SK-N-SH (cell line): ENCODE measurements around the gene GLA. TPM values are rescaled to one million over a fixed set of nuclear protein-coding genes. Genes with fewer than 3 reads are reported as not detected.

Experiments used
- CTCF ChIA-PET: fragments of 300-600, 350-600 bp; formaldehyde crosslinking; extraction: SDS; loops from one replicate; lab custom pipeline; 2021; lab: Yijun Ruan, JAX
- POLR2A ChIA-PET: fragments of 350-600 bp; sonication (Branson Sonifier 250); formaldehyde crosslinking; extraction: SDS; loops from one replicate; lab custom pipeline; 2020; ENCODE audit warnings: antibody characterized with exemption, inconsistent platforms; lab: Yijun Ruan, JAX
- DNase-seq: peaks from one replicate; pipeline ENCODE4 v3.0.0; 2012
- H2AFZ ChIP-seq: fragments of 200-600 bp; sonication (generic); 2 replicates; pipeline ENCODE4 v1.8.1; 2016; ENCODE audit warnings: antibody characterized with exemption, mild to moderate bottlenecking, low read depth
- H3F3A ChIP-seq: fragments of 200-600 bp; sonication (generic); replicated peaks from 2 replicates; pipeline ENCODE3; 2016; ENCODE audit warnings: antibody characterized with exemption, mild to moderate bottlenecking; ENCODE audit not compliant: insufficient read depth
- H3K27ac ChIP-seq, 2 experiments: fragments of 200-500 bp in 1 of 2; fragments of 200-600 bp in 1 of 2; sonication (Bioruptor generic) in 1 of 2; sonication (generic), shearing (Covaris generic) in 1 of 2; 2 replicates each; pipeline versions ENCODE4 v1.5.1 to v1.6.1; 2014 to 2016; ENCODE audit warnings: low read depth in 2 of 2, inconsistent platforms in 1 of 2, low read length in 1 of 2, mild to moderate bottlenecking in 1 of 2, mixed read lengths in 1 of 2
- H3K27me3 ChIP-seq: fragments of 200-600 bp; sonication (generic), shearing (Covaris generic); 2 replicates; pipeline ENCODE4 v1.6.1; 2016; ENCODE audit warnings: mixed run types; ENCODE audit not compliant: insufficient read depth
- H3K36me3 ChIP-seq, 2 experiments: fragments of 200-500 bp in 1 of 2; fragments of 200-600 bp in 1 of 2; sonication (Bioruptor generic) in 1 of 2; sonication (generic) in 1 of 2; replicated peaks in 1 of 2; 2 replicates each; pipeline versions ENCODE3 to v1.5.1; 2014 to 2016; ENCODE audit warnings: low read length in 1 of 2, mild to moderate bottlenecking in 1 of 2; ENCODE audit not compliant: insufficient read depth in 2 of 2, control insufficient read depth in 1 of 2
- H3K4me1 ChIP-seq, 2 experiments: fragments of 200-500 bp in 1 of 2; fragments of 200-600 bp in 1 of 2; sonication (Bioruptor generic) in 1 of 2; sonication (generic), shearing (Covaris generic) in 1 of 2; 2 replicates each; pipeline versions ENCODE4 v1.5.1 to v1.6.1; 2014 to 2016; ENCODE audit warnings: low read depth in 1 of 2, low read length in 1 of 2, mixed run types in 1 of 2; ENCODE audit not compliant: insufficient read depth in 2 of 2, control insufficient read depth in 1 of 2
- H3K4me2 ChIP-seq: fragments of 200-600 bp; sonication (generic), shearing (Covaris generic); 2 replicates; pipeline ENCODE4 v1.6.1; 2017; ENCODE audit warnings: mixed run types
- H3K4me3 ChIP-seq, 2 experiments: fragments of 200-500 bp in 1 of 2; fragments of 200-600 bp in 1 of 2; sonication (Bioruptor generic) in 1 of 2; sonication (generic), shearing (Covaris generic) in 1 of 2; 2 replicates each; pipeline versions ENCODE4 v1.5.1 to v1.8.1; 2014 to 2016; ENCODE audit warnings: low read depth in 2 of 2, inconsistent platforms in 1 of 2, low read length in 1 of 2, mild to moderate bottlenecking in 1 of 2, mixed read lengths in 1 of 2, moderate library complexity in 1 of 2
- H3K79me2 ChIP-seq: fragments of 200-600 bp; sonication (generic); 2 replicates; pipeline ENCODE4 v1.8.1; 2017; ENCODE audit warnings: mild to moderate bottlenecking; ENCODE audit not compliant: insufficient read depth
- H3K9ac ChIP-seq: fragments of 200-600 bp; sonication (generic); 2 replicates; pipeline ENCODE4 v1.6.1; 2017; ENCODE audit warnings: mixed run types
- H3K9me2 ChIP-seq: fragments of 200-600 bp; sonication (generic); 2 replicates; pipeline ENCODE4 v1.6.1; 2017; ENCODE audit warnings: mixed run types
- H3K9me3 ChIP-seq: fragments of 200-600 bp; sonication (generic); 2 replicates; pipeline ENCODE4 v1.6.1; 2017; ENCODE audit warnings: mixed run types, mild to moderate bottlenecking, moderate library complexity
- H4K20me1 ChIP-seq: fragments of 200-600 bp; sonication (generic); 2 replicates; pipeline ENCODE4 v1.6.1; 2017; ENCODE audit warnings: mild to moderate bottlenecking, mixed run types; ENCODE audit not compliant: insufficient read depth
- ELF1 ChIP-seq: IDR thresholded peaks from 2 replicates; pipeline ENCODE4 v1.4.0; 2012
- FOSL2 ChIP-seq: IDR thresholded peaks from 2 replicates; pipeline ENCODE4 v1.4.0; 2012; ENCODE audit warnings: low read depth, mild to moderate bottlenecking, moderate library complexity, borderline replicate concordance
- GABPA ChIP-seq: IDR thresholded peaks from 2 replicates; pipeline ENCODE4 v1.4.0; 2012; ENCODE audit warnings: low read depth, mild to moderate bottlenecking
- GATA2 ChIP-seq: sonication (generic); formaldehyde crosslinking; IDR thresholded peaks from 2 replicates; pipeline ENCODE4 v1.5.0; 2020; ENCODE audit warnings: mild to moderate bottlenecking, missing genetic modification reagents
- MAX ChIP-seq: IDR thresholded peaks from 2 replicates; pipeline ENCODE4 v1.4.0; 2012; ENCODE audit warnings: low read depth
- MXI1 ChIP-seq: IDR thresholded peaks from 2 replicates; pipeline ENCODE4 v1.6.1; 2012; ENCODE audit warnings: mild to moderate bottlenecking, low read depth, low read length, improper control_type of control experiment
- NFIC ChIP-seq: IDR thresholded peaks from 2 replicates; pipeline ENCODE4 v1.4.0; 2012; ENCODE audit warnings: borderline replicate concordance
- NRF1 ChIP-seq: IDR thresholded peaks from 2 replicates; pipeline ENCODE4 v1.6.1; 2012; ENCODE audit warnings: low read depth, mild to moderate bottlenecking, low read length
- PBX3 ChIP-seq: IDR thresholded peaks from 2 replicates; pipeline ENCODE4; 2012
- RAD21 ChIP-seq: IDR thresholded peaks from 2 replicates; pipeline ENCODE4 v1.6.1; 2012; ENCODE audit warnings: mild to moderate bottlenecking, low read length
- RCOR1 ChIP-seq: fragments of 150-350 bp; IDR thresholded peaks from 2 replicates; pipeline ENCODE4 v1.6.1; 2017; ENCODE audit warnings: antibody characterized with exemption, low read length
- REST ChIP-seq: IDR thresholded peaks from 2 replicates; pipeline ENCODE4 v1.6.1; 2012; ENCODE audit warnings: mild to moderate bottlenecking, low read depth, low read length, moderate library complexity
- RXRA ChIP-seq: IDR thresholded peaks from 2 replicates; pipeline ENCODE4 v1.4.0; 2012; ENCODE audit warnings: low read depth, mild to moderate bottlenecking, borderline replicate concordance
- SIN3A ChIP-seq: IDR thresholded peaks from 2 replicates; pipeline ENCODE4 v1.6.1; 2012; ENCODE audit warnings: low read depth, mild to moderate bottlenecking, low read length, moderate library complexity, borderline replicate concordance
- USF1 ChIP-seq: IDR thresholded peaks from 2 replicates; pipeline ENCODE4 v1.4.0; 2012; ENCODE audit warnings: low read depth, borderline replicate concordance
- USF2 ChIP-seq: fragments of 150-350 bp; IDR thresholded peaks from 2 replicates; pipeline ENCODE4 v1.6.1; 2017; ENCODE audit warnings: antibody characterized with exemption, low read length, low read depth, borderline replicate concordance
- ZBTB33 ChIP-seq: IDR thresholded peaks from 2 replicates; pipeline ENCODE4 v1.4.0; 2012; ENCODE audit warnings: low read depth, borderline replicate concordance
- WGBS: methylation state at CpG from one replicate; pipeline ENCODE4 v1.1.6; 2017; ENCODE audit warnings: low lambda C conversion rate; 5-methylcytosine and 5-hydroxymethylcytosine counted together
- polyA plus RNA-seq, 3 experiments: library from polyadenylated mRNA; depleted of rRNA; stranded (reverse); fragments of >200 nt; gene quantifications; 2 replicates each; pipeline ENCODE4 v1.2.3, GENCODE V29; 2012

Gene GLA
- polyA plus RNA-seq, 1 of the 3 experiments (the other 2 are of a cell fraction), result 20.4 TPM

- Histone ChIP-seq H3K9me3 (no peaks in the 10 kb centered on the region), H3K4me3 (no peak overlapping the region), H3K4me2 (no peak overlapping the region), H3K9me2 (no peaks in the 10 kb centered on the region), H3K36me3 (no peaks in the 10 kb centered on the region), H3K4me1 (no peaks in the 10 kb centered on the region; a peak in 1 of 4 replicates), H4K20me1 (no peaks in the 10 kb centered on the region), H3K27ac (no peak overlapping the region), H3K27me3 (peaks cover 9% of the 10 kb centered on the region; the same call in 1 of the 2 replicates), H2AFZ (no peak overlapping the region), H3K9ac (no peak overlapping the region), H3K79me2 (no peaks in the 10 kb centered on the region), H3F3A (no peaks in the 10 kb centered on the region)
- ChIA-PET CTCF (no interaction called here), POLR2A (no interaction called here)
- WGBS, result 45% methylated on average over 7 of the region's 7 CpGs
- no peak for DNase-seq
- TF ChIP-seq USF2 (no peak), REST (no peak), RXRA (no peak), NFIC (no peak), GABPA (no peak), FOSL2 (no peak), MXI1 (no peak), NRF1 (no peak), MAX (no peak), ZBTB33 (no peak), ELF1 (no peak), GATA2 (CRISPR knock-in tag) (no peak), RAD21 (no peak), SIN3A (no peak), PBX3 (no peak), RCOR1 (no peak), USF1 (no peak)
These were observed 22.6 kb downstream of the GLA start for GRCh38 chrX:101385026-101385684.
